ENCODE measurements around the gene RAD51. TPM values are rescaled to one million over a fixed set of nuclear protein-coding genes. Genes with fewer than 3 reads are reported as not detected.

Gene RAD51
- polyA plus RNA-seq, 1 donor, result 16.9 TPM

GRCh38 chr15:40762919-40763800, 68.2 kb downstream of the RAD51 start:
- DNase-seq, result peak; percentile 78

- DNase-seq, result peak; percentile 65
Observed at GRCh38 chr15:40763801-40764628, 69.0 kb downstream of the RAD51 start, which contains the start of gene GCHFR. TSS of gene GCHFR (plus strand) at chr15:40764068. CDS start at chr15:40764181, 113 bp downstream.

GRCh38 chr15:40764629-40765103, 69.7 kb downstream of the RAD51 start:
- no peak for DNase-seq

- DNase-seq, result no peak
Observed at GRCh38 chr15:40766194-40766815, 71.3 kb downstream of the RAD51 start.

- DNase-seq, result no peak
Observed at GRCh38 chr15:40766906-40767837, 72.2 kb downstream of the RAD51 start.

GRCh38 chr15:40767838-40768500, 73.0 kb downstream of the RAD51 start:
- DNase-seq, result no peak

GRCh38 chr15:40768521-40769273, 73.7 kb downstream of the RAD51 start:
- DNase-seq, result no peak

GRCh38 chr15:40769274-40770146, 74.5 kb downstream of the RAD51 start, which contains the start of gene C15orf62:
TSS of gene C15orf62 (plus strand) at chr15:40769980. CDS start at chr15:40770496, 516 bp downstream.
- DNase-seq, result peak; percentile 63

- DNase-seq, result no peak
Observed at GRCh38 chr15:40770147-40770721, 75.3 kb downstream of the RAD51 start.

GRCh38 chr15:40771242-40771641, 76.3 kb downstream of the RAD51 start:
- DNase-seq, result no peak

- no peak for DNase-seq
Observed at GRCh38 chr15:40772014-40772413, 77.0 kb downstream of the RAD51 start.

- DNase-seq, result no peak
Observed at GRCh38 chr15:40773496-40773895, 78.5 kb downstream of the RAD51 start.

- no peak for DNase-seq
Observed at GRCh38 chr15:40773902-40774301, 78.9 kb downstream of the RAD51 start.

- DNase-seq, result no peak
Observed at GRCh38 chr15:40775007-40775406, 80.0 kb downstream of the RAD51 start.

GRCh38 chr15:40775740-40776536, 81.0 kb downstream of the RAD51 start:
- DNase-seq, result no peak

- no peak for DNase-seq
Observed at GRCh38 chr15:40776537-40777141, 81.7 kb downstream of the RAD51 start.

Data from left kidney (tissue), 2 donors.